GM12878 (cell line): ENCODE results near the gene C10orf71. TPM values are rescaled to one million over a fixed set of nuclear protein-coding genes. Genes with fewer than 3 reads are reported as not detected.

ENCODE experiments used
- ATAC-seq: fragments of 200-7000 bp; cut with Tn5 transposase; 3 replicates; pipeline ENCODE4 v1.9.1; 2020; ENCODE audit warnings: mild to moderate bottlenecking, moderate library complexity
- BruUV-seq: library from RNA; stranded (reverse); fragments of 400-500 nt; replicated peaks from 2 replicates; lab custom pipeline; 2021; lab: Mats Ljungman, UMichigan
- CTCF ChIA-PET: fragments of 300-600 bp; sonication (Branson Sonifier 250); formaldehyde crosslinking; extraction: SDS; loops from one replicate; lab custom pipeline; 2021; ENCODE audit warnings: inconsistent platforms; lab: Yijun Ruan, JAX
- POLR2A ChIA-PET: fragments of 350-600 bp; formaldehyde crosslinking; extraction: SDS; loops from one replicate; lab custom pipeline; 2021; ENCODE audit warnings: inconsistent platforms; lab: Charles Lee
- RAD21 ChIA-PET: fragments of 300-600 bp; sonication (Branson Sonifier 250); formaldehyde crosslinking; loops from one replicate; lab custom pipeline; 2023; ENCODE audit warnings: antibody characterized with exemption; ENCODE audit not compliant: unreplicated experiment; lab: Charles Lee
- SMC1A ChIA-PET: fragments of 300-600 bp; sonication (Branson Sonifier 250); formaldehyde crosslinking; loops from one replicate; lab custom pipeline; 2023; ENCODE audit not compliant: unreplicated experiment, uncharacterized antibody; lab: Charles Lee
- DNase-seq: peaks from one replicate; pipeline ENCODE4 v3.0.0-alpha.2; 2011; ENCODE audit warnings: low read depth, low spot score
- FAIRE-seq: peaks from 3 replicates; lab custom pipeline; 2011; peaks lifted over from hg19 to GRCh38; lab: Jason Lieb, UNC
- H2AFZ ChIP-seq: 2 replicates; pipeline ENCODE4 v1.6.0; 2011; ENCODE audit warnings: low read depth, low read length, control low read depth; ENCODE audit not compliant: control insufficient read depth
- H3K27ac ChIP-seq: 2 replicates; pipeline ENCODE4 v1.5.1; 2011; ENCODE audit warnings: control low read depth; ENCODE audit not compliant: control insufficient read depth, insufficient read depth
- H3K27me3 ChIP-seq, 2 experiments: replicated peaks in 1 of 2; 2 replicates each; pipeline versions ENCODE4 v1.6.0 to v1.6.1; 2011; ENCODE audit warnings: low read length in 1 of 2; ENCODE audit not compliant: control insufficient read depth in 2 of 2, insufficient read depth in 2 of 2
- H3K36me3 ChIP-seq, 2 experiments: 2 replicates each; pipeline ENCODE4 v1.5.1; 2011; ENCODE audit warnings: low read length in 1 of 2; ENCODE audit not compliant: control insufficient read depth in 2 of 2, insufficient read depth in 2 of 2
- H3K4me1 ChIP-seq: 2 replicates; pipeline ENCODE4 v1.6.1; 2011; ENCODE audit warnings: mild to moderate bottlenecking, low read length, moderate library complexity, mixed read lengths; ENCODE audit not compliant: control insufficient read depth, insufficient read depth
- H3K4me2 ChIP-seq: 2 replicates; pipeline ENCODE4 v1.6.0; 2011; ENCODE audit warnings: control low read depth; ENCODE audit not compliant: control insufficient read depth, insufficient read depth
- H3K4me3 ChIP-seq: fragments of 200-600 bp; sonication (generic); 2 replicates; pipeline ENCODE4 v1.5.1; 2016
- H3K79me2 ChIP-seq: 2 replicates; pipeline ENCODE4 v1.6.0; 2011; ENCODE audit warnings: low read length; ENCODE audit not compliant: control insufficient read depth, insufficient read depth
- H3K9ac ChIP-seq: 2 replicates; pipeline ENCODE4 v1.8.0; 2011; ENCODE audit warnings: low read length, control low read depth, mixed read lengths; ENCODE audit not compliant: control insufficient read depth, insufficient read depth
- H3K9me3 ChIP-seq: replicated peaks from 3 replicates; pipeline ENCODE4 v1.5.1; 2011; ENCODE audit warnings: mild to moderate bottlenecking, low read length; ENCODE audit not compliant: control insufficient read depth, insufficient read depth
- H4K20me1 ChIP-seq: 2 replicates; pipeline ENCODE4 v1.6.0; 2011; ENCODE audit not compliant: control insufficient read depth, insufficient read depth
- ASH2L ChIP-seq: fragments of 300-600, 200-600 bp; sonication (generic); IDR thresholded peaks from 2 replicates; pipeline ENCODE4 v1.6.1; 2017; ENCODE audit warnings: low read depth, mild to moderate bottlenecking, borderline replicate concordance
- PAX8 ChIP-seq: fragments of 450-650 bp; IDR thresholded peaks from 2 replicates; pipeline ENCODE4 v1.6.1; 2017; ENCODE audit warnings: mild to moderate bottlenecking, moderate library complexity
- RAD21 ChIP-seq: IDR thresholded peaks from 2 replicates; pipeline ENCODE4 v1.6.1; 2011; ENCODE audit warnings: mild to moderate bottlenecking, low read depth, low read length, moderate library complexity; ENCODE audit not compliant: insufficient read depth
- WGBS: methylation state at CpG from one replicate; pipeline ENCODE4 v1.1.6; 2016; ENCODE audit warnings: low lambda C conversion rate; ENCODE audit not compliant: insufficient replicate concordance, insufficient coverage; ENCODE audit errors: missing lambda C conversion rate; 5-methylcytosine and 5-hydroxymethylcytosine counted together
- in situ Hi-C: fragments of 300-500 bp; cut with MboI; formaldehyde crosslinking; loops from 9 replicates; pipeline ENCODE4 v1.14.3; 2018; ENCODE audit warnings: mixed read lengths
- intact Hi-C: fragments of 100-400 bp; cut with micrococcal nuclease; formaldehyde crosslinking; loops from one replicate; pipeline ENCODE4 v1.14.2; 2022; ENCODE audit not compliant: unreplicated experiment
- polyA plus RNA-seq, 11 experiments: library from polyadenylated mRNA; depleted of rRNA in 4 of 11; unstranded in 6 of 11; stranded (reverse) in 5 of 11; fragments of >200 nt; fragmentation: Nextera tagmentation in 4 of 11; fragmentation: Illumina TruSeq in 1 of 11; extraction: Ambion mirVana in 4 of 11; extraction: Trizol in 1 of 11; gene quantifications; 1 replicate in 1 of 11; 2 replicates in 10 of 11; pipeline versions ENCODE4 v1.2.1 to v1.2.3, GENCODE V29; 2011 to 2016; ENCODE audit warnings: inconsistent platforms in 2 of 11, missing spikeins in 2 of 11, low read depth in 1 of 11
- total RNA-seq, 4 experiments: library from RNA; depleted of rRNA in 3 of 4; stranded (reverse); fragments of >200 nt in 3 of 4; fragmentation: Illumina TruSeq in 1 of 4; extraction: Trizol in 1 of 4; gene quantifications; 2 replicates each; pipeline versions ENCODE4 v1.2.1 to v1.2.3, GENCODE V29; 2013 to 2021
- TF ChIP-seq, protein P1 (sequence below): IDR thresholded peaks from 2 replicates; pipeline ENCODE4 v1.6.1; 2011; ENCODE audit warnings: mild to moderate bottlenecking, low read depth, low read length, moderate library complexity; ENCODE audit not compliant: insufficient replicate concordance
- TF ChIP-seq, protein P2 (sequence below), 3 experiments: IDR thresholded peaks in 2 of 3; conservative IDR thresholded peaks in 1 of 3; 2 replicates each; pipeline ENCODE4 v1.5.1; 2011; ENCODE audit warnings: low read depth in 3 of 3, low read length in 3 of 3, mild to moderate bottlenecking in 3 of 3, control low read depth in 2 of 3, moderate library complexity in 2 of 3, inconsistent platforms in 1 of 3, mixed read lengths in 1 of 3; ENCODE audit not compliant: control insufficient read depth in 2 of 3, insufficient read depth in 1 of 3; ENCODE audit errors: extremely low read depth in 1 of 3
- TF ChIP-seq, protein P3 (sequence below): fragments of 450-650 bp; IDR thresholded peaks from 2 replicates; pipeline ENCODE4 v1.6.1; 2017; ENCODE audit warnings: mild to moderate bottlenecking, moderate library complexity

Gene C10orf71
- total and polyA plus RNA-seq, 10 of the 15 experiments (the other 5 are each of a cell fraction or from before 2014, with no cell fraction given), result not detected

DNA sequence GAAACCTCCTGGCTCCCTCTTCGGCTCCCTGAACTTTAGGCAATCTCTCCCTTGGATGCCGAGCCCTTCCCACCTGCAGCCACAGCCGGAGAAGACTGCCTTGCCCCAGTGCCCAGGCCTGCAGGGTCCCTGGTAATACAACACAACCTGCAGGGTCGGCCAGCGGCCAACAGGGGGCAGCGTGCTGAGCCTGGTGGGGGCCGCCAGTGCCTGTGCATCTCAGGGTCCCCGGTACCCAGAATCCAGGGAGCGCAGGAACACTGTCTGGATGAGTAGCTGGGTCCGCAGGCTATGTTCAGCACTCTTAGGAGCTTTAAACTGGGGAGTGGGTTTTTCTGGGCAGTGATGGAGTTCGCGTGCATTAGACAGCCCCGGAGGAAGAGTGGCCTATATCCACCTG, 17.5 kb upstream of the C10orf71 start:
- ChIA-PET CTCF (no interaction called here), SMC1A (interaction anchor here (0.9 to 1.4 kb wide), 2 partner anchors 15 to 126 kb away, joined by 3 read pairs; no protein-coding TSS in a partner anchor), POLR2A (no interaction called here), RAD21 (no interaction called here)
- no peaks in the 10 kb centered on the region for H3K79me2 ChIP-seq
- H3K9ac ChIP-seq, result no peak overlapping the region
- H3K9me3 ChIP-seq, result no peaks in the 10 kb centered on the region
- H3K4me3 ChIP-seq, result no peak overlapping the region
- no peaks in the 10 kb centered on the region for H3K36me3 ChIP-seq
- no peak for FAIRE-seq
- H4K20me1 ChIP-seq, result no peaks in the 10 kb centered on the region
- 48% methylated on average over 13 of the region's 13 CpGs for WGBS
- TF ChIP-seq RAD21, result 0 out of 2 replicates have a peak, but pooled peaks have one; percentile 9
- TF ChIP-seq, protein P1, sequence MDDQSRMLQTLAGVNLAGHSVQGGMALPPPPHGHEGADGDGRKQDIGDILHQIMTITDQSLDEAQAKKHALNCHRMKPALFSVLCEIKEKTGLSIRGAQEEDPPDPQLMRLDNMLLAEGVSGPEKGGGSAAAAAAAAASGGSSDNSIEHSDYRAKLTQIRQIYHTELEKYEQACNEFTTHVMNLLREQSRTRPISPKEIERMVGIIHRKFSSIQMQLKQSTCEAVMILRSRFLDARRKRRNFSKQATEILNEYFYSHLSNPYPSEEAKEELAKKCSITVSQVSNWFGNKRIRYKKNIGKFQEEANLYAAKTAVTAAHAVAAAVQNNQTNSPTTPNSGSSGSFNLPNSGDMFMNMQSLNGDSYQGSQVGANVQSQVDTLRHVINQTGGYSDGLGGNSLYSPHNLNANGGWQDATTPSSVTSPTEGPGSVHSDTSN, result no peak
- no peak for TF ChIP-seq PAX8
- TF ChIP-seq ASH2L, result no peak
- TF ChIP-seq, protein P2, sequence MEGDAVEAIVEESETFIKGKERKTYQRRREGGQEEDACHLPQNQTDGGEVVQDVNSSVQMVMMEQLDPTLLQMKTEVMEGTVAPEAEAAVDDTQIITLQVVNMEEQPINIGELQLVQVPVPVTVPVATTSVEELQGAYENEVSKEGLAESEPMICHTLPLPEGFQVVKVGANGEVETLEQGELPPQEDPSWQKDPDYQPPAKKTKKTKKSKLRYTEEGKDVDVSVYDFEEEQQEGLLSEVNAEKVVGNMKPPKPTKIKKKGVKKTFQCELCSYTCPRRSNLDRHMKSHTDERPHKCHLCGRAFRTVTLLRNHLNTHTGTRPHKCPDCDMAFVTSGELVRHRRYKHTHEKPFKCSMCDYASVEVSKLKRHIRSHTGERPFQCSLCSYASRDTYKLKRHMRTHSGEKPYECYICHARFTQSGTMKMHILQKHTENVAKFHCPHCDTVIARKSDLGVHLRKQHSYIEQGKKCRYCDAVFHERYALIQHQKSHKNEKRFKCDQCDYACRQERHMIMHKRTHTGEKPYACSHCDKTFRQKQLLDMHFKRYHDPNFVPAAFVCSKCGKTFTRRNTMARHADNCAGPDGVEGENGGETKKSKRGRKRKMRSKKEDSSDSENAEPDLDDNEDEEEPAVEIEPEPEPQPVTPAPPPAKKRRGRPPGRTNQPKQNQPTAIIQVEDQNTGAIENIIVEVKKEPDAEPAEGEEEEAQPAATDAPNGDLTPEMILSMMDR (IDR thresholded peaks at IDR 0.05 in 2 of 3, conservative IDR thresholded peaks at IDR 0.05 in 1 of 3; ENCODE audit: control insufficient read depth in 2 of 3, extremely low read depth in 1 of 3, insufficient read depth in 1 of 3, low read depth in 3 of 3, low read length in 3 of 3), result peak in 2 of 3 experiments; percentile 40 to 42; a peak in 3 of 6 replicates
- TF ChIP-seq, protein P3, sequence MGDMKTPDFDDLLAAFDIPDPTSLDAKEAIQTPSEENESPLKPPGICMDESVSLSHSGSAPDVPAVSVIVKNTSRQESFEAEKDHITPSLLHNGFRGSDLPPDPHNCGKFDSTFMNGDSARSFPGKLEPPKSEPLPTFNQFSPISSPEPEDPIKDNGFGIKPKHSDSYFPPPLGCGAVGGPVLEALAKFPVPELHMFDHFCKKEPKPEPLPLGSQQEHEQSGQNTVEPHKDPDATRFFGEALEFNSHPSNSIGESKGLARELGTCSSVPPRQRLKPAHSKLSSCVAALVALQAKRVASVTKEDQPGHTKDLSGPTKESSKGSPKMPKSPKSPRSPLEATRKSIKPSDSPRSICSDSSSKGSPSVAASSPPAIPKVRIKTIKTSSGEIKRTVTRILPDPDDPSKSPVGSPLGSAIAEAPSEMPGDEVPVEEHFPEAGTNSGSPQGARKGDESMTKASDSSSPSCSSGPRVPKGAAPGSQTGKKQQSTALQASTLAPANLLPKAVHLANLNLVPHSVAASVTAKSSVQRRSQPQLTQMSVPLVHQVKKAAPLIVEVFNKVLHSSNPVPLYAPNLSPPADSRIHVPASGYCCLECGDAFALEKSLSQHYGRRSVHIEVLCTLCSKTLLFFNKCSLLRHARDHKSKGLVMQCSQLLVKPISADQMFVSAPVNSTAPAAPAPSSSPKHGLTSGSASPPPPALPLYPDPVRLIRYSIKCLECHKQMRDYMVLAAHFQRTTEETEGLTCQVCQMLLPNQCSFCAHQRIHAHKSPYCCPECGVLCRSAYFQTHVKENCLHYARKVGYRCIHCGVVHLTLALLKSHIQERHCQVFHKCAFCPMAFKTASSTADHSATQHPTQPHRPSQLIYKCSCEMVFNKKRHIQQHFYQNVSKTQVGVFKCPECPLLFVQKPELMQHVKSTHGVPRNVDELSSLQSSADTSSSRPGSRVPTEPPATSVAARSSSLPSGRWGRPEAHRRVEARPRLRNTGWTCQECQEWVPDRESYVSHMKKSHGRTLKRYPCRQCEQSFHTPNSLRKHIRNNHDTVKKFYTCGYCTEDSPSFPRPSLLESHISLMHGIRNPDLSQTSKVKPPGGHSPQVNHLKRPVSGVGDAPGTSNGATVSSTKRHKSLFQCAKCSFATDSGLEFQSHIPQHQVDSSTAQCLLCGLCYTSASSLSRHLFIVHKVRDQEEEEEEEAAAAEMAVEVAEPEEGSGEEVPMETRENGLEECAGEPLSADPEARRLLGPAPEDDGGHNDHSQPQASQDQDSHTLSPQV, result no peak
- in situ Hi-C loops, result no loop called here
- no TSS peak for BruUV-seq
- H3K27ac ChIP-seq, result no peak overlapping the region
- H3K4me1 ChIP-seq, result no peaks in the 10 kb centered on the region
- no peak overlapping the region for H2AFZ ChIP-seq
- H3K4me2 ChIP-seq, result no peak overlapping the region
- ATAC-seq, result peak; percentile 46; the same call in 1 of the 3 replicates
- DNase-seq, result no peak
- intact Hi-C loops, result no loop called here
- no peaks in the 10 kb centered on the region; a peak in 2 of 4 replicates for H3K27me3 ChIP-seq
